A549 (cell line): Measurements from ENCODE around the gene CKLF.

Source experiments
- BHLHE40 ChIP-seq: IDR thresholded peaks from 2 replicates; pipeline ENCODE4 v1.6.1; 2012; ENCODE audit warnings: low read depth, low read length, inconsistent platforms
- CTCF ChIP-seq: fragments of >200 bp; sonication (Bioruptor Twin); formaldehyde crosslinking; IDR thresholded peaks from 3 replicates; pipeline ENCODE4 v1.5.1; 2016
- ELK1 ChIP-seq: fragments of 150-350 bp; IDR thresholded peaks from 2 replicates; pipeline ENCODE4 v1.6.1; 2014; ENCODE audit warnings: low read depth, mild to moderate bottlenecking, low read length
- GATA3 ChIP-seq: IDR thresholded peaks from 2 replicates; pipeline ENCODE4 v1.6.1; 2012; ENCODE audit warnings: borderline replicate concordance
- HOXB13 ChIP-seq: fragments of 250-450 bp; sonication (Bioruptor Pico); IDR thresholded peaks from 2 replicates; pipeline ENCODE4 v1.5.0; 2020; ENCODE audit warnings: low read depth, mild to moderate bottlenecking, moderate library complexity
- MYC ChIP-seq: IDR thresholded peaks from 2 replicates; pipeline ENCODE4 v1.6.1; 2012; ENCODE audit warnings: mild to moderate bottlenecking, inconsistent platforms, low read length, improper control_type of control experiment, borderline replicate concordance
- RAD21 ChIP-seq, 2 experiments: fragments of >200 bp in 1 of 2; sonication (Bioruptor Twin) in 1 of 2; formaldehyde crosslinking in 1 of 2; IDR thresholded peaks in 1 of 2; conservative IDR thresholded peaks in 1 of 2; 2 replicates in 1 of 2; 3 replicates in 1 of 2; pipeline ENCODE4 v1.6.1; 2012 to 2018; ENCODE audit warnings: inconsistent platforms in 1 of 2
- SREBF2 ChIP-seq: fragments of 450-650 bp; IDR thresholded peaks from 2 replicates; pipeline ENCODE4 v1.6.1; 2014; ENCODE audit warnings: mild to moderate bottlenecking, moderate library complexity
- ZNF302 ChIP-seq: fragments of 250-450 bp; sonication (Bioruptor Pico); IDR thresholded peaks from 2 replicates; pipeline ENCODE4 v1.9.0; 2021; ENCODE audit warnings: inconsistent platforms, mild to moderate bottlenecking, moderate library complexity
- TF ChIP-seq, protein P1 (sequence below): fragments of 200-600 bp; sonication (generic); IDR thresholded peaks from 2 replicates; pipeline ENCODE4 v1.6.1; 2016; ENCODE audit warnings: antibody characterized with exemption, mild to moderate bottlenecking, moderate library complexity
- TF ChIP-seq, protein P2 (sequence below): IDR thresholded peaks from 2 replicates; pipeline ENCODE4 v1.6.1; 2012; ENCODE audit warnings: low read depth, borderline replicate concordance

- no peak for TF ChIP-seq HOXB13 (CRISPR knock-in tag)
- TF ChIP-seq RAD21 (conservative IDR thresholded peaks at IDR 0.05 in 1 of 2, IDR thresholded peaks at IDR 0.05 in 1 of 2) = no peak
- no peak for TF ChIP-seq GATA3
- TF ChIP-seq BHLHE40 = no peak
- TF ChIP-seq CTCF = no peak
- TF ChIP-seq, protein P1, sequence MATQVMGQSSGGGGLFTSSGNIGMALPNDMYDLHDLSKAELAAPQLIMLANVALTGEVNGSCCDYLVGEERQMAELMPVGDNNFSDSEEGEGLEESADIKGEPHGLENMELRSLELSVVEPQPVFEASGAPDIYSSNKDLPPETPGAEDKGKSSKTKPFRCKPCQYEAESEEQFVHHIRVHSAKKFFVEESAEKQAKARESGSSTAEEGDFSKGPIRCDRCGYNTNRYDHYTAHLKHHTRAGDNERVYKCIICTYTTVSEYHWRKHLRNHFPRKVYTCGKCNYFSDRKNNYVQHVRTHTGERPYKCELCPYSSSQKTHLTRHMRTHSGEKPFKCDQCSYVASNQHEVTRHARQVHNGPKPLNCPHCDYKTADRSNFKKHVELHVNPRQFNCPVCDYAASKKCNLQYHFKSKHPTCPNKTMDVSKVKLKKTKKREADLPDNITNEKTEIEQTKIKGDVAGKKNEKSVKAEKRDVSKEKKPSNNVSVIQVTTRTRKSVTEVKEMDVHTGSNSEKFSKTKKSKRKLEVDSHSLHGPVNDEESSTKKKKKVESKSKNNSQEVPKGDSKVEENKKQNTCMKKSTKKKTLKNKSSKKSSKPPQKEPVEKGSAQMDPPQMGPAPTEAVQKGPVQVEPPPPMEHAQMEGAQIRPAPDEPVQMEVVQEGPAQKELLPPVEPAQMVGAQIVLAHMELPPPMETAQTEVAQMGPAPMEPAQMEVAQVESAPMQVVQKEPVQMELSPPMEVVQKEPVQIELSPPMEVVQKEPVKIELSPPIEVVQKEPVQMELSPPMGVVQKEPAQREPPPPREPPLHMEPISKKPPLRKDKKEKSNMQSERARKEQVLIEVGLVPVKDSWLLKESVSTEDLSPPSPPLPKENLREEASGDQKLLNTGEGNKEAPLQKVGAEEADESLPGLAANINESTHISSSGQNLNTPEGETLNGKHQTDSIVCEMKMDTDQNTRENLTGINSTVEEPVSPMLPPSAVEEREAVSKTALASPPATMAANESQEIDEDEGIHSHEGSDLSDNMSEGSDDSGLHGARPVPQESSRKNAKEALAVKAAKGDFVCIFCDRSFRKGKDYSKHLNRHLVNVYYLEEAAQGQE = no peak
- TF ChIP-seq MYC = no peak
- no peak for TF ChIP-seq ELK1
- TF ChIP-seq, protein P2, sequence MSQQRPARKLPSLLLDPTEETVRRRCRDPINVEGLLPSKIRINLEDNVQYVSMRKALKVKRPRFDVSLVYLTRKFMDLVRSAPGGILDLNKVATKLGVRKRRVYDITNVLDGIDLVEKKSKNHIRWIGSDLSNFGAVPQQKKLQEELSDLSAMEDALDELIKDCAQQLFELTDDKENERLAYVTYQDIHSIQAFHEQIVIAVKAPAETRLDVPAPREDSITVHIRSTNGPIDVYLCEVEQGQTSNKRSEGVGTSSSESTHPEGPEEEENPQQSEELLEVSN = no peak
- no peak for TF ChIP-seq ZNF302 (CRISPR knock-in tag)
- no peak for TF ChIP-seq SREBF2
These were observed 31.1 kb upstream of the CKLF start for GRCh38 chr16:66521252-66521713.
